GM04504 (cell line): ENCODE results near the gene CALHM6.

Source experiments
- DNase-seq: peaks from one replicate; pipeline ENCODE4 v3.0.0-alpha.2; 2012; ENCODE audit warnings: low read depth

Gene CALHM6

GRCh38 chr6:116461331-116461931 lies at the start of gene CALHM6:
Gene CALHM6 (plus strand): TSS chr6:116461375. CDS start chr6:116461930, 555 bp downstream.
- DNase-seq, result no peak

GRCh38 chr6:116412270-116412669 lies 48.9 kb upstream of the CALHM6 start:
- no peak for DNase-seq

- no peak for DNase-seq
These were observed 47.8 kb upstream of the CALHM6 start for GRCh38 chr6:116413357-116413756.

- no peak for DNase-seq
These were observed 43.5 kb upstream of the CALHM6 start for GRCh38 chr6:116417661-116418060.

GRCh38 chr6:116419069-116419786 lies 41.9 kb upstream of the CALHM6 start:
- DNase-seq, result no peak

- no peak for DNase-seq
These were observed 40.8 kb upstream of the CALHM6 start for GRCh38 chr6:116420341-116420740.

GRCh38 chr6:116422238-116422637 lies 38.9 kb upstream of the CALHM6 start:
- no peak for DNase-seq

- no peak for DNase-seq
These were observed 37.2 kb upstream of the CALHM6 start for GRCh38 chr6:116424001-116424400.

GRCh38 chr6:116426551-116426950 lies 34.6 kb upstream of the CALHM6 start:
- no peak for DNase-seq

GRCh38 chr6:116429111-116429510 lies 32.1 kb upstream of the CALHM6 start:
- DNase-seq, result no peak

- DNase-seq, result no peak
These were observed 30.3 kb upstream of the CALHM6 start for GRCh38 chr6:116430860-116431259.

GRCh38 chr6:116431964-116432595 lies 29.1 kb upstream of the CALHM6 start:
- no peak for DNase-seq

- no peak for DNase-seq
These were observed 27.9 kb upstream of the CALHM6 start for GRCh38 chr6:116433206-116433712.

- DNase-seq, result no peak
These were observed 27.0 kb upstream of the CALHM6 start for GRCh38 chr6:116434056-116434725.

GRCh38 chr6:116436586-116436985 lies 24.6 kb upstream of the CALHM6 start:
- DNase-seq, result no peak

- DNase-seq, result no peak
These were observed 23.5 kb upstream of the CALHM6 start for GRCh38 chr6:116437656-116438055.

GRCh38 chr6:116438590-116439448 lies 22.4 kb upstream of the CALHM6 start:
- DNase-seq, result no peak

- DNase-seq, result no peak
These were observed 21.6 kb upstream of the CALHM6 start for GRCh38 chr6:116439522-116440051.

- no peak for DNase-seq
These were observed 18.1 kb upstream of the CALHM6 start for GRCh38 chr6:116443105-116443504.

GRCh38 chr6:116444092-116444491 lies 17.1 kb upstream of the CALHM6 start:
- no peak for DNase-seq

GRCh38 chr6:116444575-116444974 lies 16.6 kb upstream of the CALHM6 start:
- no peak for DNase-seq
